Fibroblast of skin of abdomen (primary cell): ENCODE results near the gene NFIB.

ENCODE experiments used
- DNase-seq: peaks from one replicate; pipeline ENCODE4 v3.0.0-alpha.2; 2013

Gene NFIB

GRCh38 chr9:14272927-14273528 is 40.9 kb downstream of the NFIB start:
- DNase-seq: no peak

DNA sequence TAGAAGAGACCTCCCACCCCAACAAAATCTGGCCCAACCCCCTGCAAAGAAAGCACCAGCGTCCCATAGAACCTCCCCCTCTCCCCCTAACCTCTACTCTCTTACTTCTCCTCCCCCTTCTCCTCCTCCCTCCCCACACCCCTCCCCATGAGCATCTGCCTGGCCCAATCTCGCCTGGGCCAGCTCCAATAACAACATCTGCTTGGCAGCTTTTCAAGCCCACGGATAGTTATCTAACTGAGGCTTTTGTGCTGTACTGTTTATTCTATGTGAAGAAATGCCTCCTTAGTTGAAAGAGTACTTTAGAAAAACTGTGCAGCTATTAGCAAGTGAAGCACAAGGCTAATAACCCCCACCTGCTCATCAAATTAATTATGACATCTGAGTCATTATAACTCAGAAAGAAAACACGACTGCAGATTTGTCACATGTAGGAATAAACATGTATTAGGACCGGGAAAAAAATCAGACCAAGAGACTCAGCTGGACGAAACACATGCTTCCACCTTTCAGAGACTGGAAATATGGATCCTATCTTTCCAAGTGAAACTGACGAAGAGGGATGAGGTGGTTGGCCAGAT is 42.8 kb downstream of the NFIB start:
- DNase-seq: peak; percentile 91

DNA sequence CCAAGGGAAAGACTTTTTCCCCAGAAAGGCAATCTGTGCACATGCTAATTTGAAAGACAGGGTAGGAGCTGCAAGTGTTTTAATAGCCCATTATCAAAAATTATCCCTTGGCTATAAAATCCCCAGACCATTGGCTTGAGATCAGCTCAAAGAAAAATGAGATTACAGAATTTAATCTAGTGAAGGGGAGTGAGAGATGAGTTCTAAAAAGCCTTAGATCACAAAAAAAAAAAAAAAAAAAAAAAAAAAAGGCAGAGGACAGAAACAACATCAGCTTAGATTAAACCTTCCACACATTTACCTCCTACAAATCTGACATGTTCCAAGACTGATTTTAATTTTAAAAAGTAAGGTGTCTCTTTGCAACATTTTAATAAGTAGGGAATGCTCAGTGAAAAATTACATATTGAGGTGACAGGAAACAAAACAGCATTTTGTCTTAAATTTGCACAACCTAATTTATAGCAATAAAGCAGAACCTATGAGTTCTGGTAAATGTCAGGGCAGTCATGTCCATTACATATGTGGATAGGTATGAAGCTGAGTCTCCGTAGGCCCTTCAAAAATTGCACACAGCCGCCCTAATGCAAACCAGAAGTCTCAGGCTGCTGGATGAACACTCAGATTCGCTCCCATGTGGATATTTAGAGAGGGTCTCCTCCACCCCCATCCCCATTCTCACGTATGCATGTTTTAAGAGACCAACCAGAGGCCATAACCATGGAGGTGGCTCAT is 43.4 kb downstream of the NFIB start:
- peak; percentile 90 for DNase-seq

DNA sequence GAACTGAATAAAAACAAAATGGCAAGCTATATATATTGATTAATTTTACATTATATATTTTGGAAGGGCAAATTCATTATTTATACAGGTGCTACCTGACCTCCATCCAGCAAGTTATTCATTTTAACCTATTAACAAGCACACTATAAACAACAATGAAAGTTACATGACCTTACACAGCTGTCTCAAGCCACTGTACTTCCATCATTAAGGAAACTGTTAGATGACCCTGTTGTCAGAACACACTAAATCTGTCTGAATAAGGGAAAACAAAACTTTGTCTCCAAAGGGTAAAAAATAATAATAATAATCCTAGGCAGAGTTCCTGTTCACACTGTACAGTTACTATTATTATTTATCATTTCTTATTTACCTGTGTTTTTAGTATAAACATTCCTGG is 44.0 kb downstream of the NFIB start:
- no peak for DNase-seq

DNA sequence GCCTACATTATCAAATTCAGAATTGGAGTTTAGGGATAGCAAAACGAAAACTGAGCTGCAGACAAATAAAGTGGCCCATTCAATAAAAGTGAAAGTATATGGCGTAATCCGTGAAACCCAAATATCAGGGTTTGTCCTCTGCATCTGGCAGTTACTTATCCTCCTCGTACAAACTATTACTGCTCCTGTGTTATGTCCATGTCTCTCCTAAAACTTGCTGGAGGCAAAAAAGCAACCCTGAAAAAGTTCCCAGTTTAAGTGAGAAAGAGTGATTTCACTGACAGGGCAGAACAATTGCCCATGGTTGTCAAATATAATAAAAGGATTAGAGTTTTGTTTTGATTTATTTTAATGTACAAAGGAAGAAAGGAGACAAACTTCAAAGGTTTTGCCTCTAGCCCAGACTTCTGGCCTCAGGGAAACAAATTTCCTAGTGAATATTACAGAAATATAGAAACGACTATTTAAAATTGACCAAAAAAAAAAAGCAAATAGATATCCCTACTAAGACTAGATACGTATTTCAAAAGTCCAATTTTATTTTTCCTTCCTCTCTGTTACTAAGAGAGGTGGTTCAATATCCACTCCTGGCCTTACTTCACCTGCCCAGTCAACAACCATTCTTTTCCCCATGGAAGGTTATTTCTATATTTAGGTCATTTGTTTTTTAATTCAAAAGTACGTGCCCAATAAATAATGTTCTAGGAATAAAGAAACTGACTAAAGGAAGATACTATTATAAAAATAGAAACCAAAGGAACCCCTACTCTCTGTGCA is 50.0 kb downstream of the NFIB start:
- DNase-seq: no peak

- no peak for DNase-seq
These were observed 51.1 kb downstream of the NFIB start for GRCh38 chr9:14262827-14263226.

GRCh38 chr9:14261616-14262015 is 52.3 kb downstream of the NFIB start:
- no peak for DNase-seq

DNA sequence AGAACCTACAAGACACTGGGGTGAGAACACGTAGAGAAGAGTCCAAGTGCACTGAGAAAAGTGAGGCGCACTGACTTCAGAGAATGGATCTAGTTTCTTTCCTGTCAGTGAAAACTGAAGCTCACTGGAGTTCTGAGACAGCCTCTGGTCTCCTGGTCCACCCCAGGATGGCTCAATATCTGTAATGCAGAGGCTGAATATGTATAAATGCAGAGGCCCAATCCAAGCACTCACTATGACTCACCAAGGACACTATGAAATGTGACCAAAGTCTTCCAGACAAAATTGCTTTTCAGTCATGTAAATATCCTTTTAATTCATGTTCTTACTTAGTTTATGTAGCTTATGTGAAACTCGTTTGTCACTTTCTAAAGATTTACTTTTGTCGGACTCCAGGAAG is 53.8 kb downstream of the NFIB start:
- DNase-seq: no peak

GRCh38 chr9:14258660-14259239 is 55.2 kb downstream of the NFIB start:
- peak; percentile 62 for DNase-seq

DNA sequence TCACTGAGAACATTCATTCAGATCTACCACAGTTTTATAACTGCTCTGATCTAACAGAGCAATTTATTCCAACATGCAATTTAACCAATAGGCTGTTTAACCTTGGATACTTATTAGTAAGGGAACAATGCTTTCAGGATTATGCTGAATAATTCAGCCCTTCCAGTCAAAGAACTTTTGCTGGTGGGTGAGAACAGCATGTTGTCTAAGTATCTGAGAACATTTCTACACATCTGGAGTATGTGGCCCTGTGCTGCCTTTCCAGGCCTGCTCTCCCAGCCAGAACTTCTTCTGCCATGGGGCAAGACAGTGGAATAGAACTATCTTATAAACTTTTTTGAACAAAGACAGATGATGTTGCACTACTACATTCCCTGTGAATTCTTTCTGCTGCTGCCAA is 55.8 kb downstream of the NFIB start:
- DNase-seq: no peak

DNA sequence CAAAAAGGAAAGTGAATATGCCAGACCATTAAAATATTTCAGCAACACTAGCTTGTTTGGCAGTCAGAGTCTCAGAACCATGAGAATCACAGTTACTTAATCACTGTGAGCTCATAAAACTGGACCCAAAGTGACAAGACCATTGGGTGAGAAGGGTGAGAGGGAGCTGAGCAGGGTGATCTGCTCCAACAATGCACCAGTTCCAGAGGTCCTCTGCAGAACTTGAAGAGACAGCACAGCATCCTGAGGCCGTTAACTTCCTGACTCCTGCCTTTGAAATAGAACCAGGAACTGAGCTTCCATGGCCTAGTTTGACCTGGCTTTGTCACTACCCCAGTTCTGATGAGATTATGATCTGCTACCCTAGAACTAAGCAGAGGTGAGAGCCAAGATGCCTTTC is 57.4 kb downstream of the NFIB start:
- DNase-seq: no peak

- peak; percentile 80 for DNase-seq
These were observed 62.5 kb downstream of the NFIB start for GRCh38 chr9:14251154-14252071.

GRCh38 chr9:14250794-14251153 is 63.2 kb downstream of the NFIB start:
- no peak for DNase-seq

DNA sequence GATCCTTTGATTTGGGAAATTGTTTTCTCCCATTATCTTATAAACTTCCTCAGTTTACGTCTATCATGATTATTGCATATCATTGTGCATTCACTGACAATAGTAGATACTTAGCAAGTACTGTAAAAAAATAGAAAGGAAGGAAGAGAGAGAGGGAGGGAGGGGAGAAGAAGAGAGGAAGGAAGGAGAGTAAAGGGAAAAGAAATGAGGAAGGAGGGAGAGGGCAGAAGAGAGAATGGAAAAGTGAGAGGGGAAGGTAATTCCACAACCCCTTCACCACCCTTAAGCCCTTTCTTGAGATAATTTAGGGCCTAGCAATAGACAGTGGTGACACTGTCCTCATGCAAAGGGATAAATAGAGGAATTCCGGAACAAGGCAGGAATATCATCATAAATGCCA is 64.4 kb downstream of the NFIB start:
- no peak for DNase-seq

GRCh38 chr9:14248149-14248548 is 65.8 kb downstream of the NFIB start:
- DNase-seq: no peak

DNA sequence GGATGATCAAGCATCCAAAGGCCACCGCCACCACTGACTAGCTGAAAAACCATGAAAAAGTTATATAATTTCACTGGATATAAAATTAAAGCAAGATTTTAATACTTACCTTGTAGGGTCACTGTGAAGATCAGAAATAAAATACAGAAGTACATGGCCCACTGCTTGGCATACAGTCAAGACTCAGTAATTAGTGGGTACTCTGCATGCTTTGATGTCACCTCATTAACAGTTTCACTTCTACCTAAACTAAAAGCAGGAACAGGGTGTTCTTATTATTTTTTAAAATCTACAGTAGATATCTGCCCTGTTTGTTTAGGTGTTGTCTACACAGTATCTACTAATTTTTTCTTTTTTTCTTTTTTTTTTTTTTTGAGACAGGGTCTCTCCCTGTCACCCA is 66.4 kb downstream of the NFIB start:
- no peak for DNase-seq

- no peak for DNase-seq
These were observed 67.0 kb downstream of the NFIB start for GRCh38 chr9:14246951-14247350.

- peak; percentile 79 for DNase-seq
These were observed 67.9 kb downstream of the NFIB start for GRCh38 chr9:14245901-14246525.

DNA sequence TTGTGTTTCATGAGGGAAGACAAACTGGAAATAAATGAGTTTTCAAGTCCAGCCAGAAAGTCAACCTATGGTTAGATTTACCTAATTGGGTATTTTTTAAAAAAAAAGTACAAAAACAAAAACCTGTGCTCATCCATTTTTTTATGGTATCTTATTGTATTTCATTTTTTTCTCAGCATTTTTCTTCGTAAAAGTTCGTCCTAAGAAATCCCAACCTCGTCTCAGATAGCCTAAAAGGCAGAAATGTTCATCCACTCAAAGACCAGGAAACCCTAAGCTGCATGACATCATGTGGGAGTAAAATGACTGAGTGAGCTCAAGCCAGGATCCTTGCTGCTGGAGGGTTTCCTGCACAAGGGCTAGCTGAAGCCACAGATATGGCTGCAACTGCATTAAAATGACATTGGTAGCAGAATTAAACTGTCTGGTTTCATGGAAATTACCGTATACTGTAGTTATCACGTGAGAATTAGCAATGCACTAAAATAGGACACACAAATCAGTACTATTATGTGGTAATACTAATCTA is 70.4 kb downstream of the NFIB start:
- no peak for DNase-seq

- no peak for DNase-seq
These were observed 71.7 kb downstream of the NFIB start for GRCh38 chr9:14242150-14242805.

DNA sequence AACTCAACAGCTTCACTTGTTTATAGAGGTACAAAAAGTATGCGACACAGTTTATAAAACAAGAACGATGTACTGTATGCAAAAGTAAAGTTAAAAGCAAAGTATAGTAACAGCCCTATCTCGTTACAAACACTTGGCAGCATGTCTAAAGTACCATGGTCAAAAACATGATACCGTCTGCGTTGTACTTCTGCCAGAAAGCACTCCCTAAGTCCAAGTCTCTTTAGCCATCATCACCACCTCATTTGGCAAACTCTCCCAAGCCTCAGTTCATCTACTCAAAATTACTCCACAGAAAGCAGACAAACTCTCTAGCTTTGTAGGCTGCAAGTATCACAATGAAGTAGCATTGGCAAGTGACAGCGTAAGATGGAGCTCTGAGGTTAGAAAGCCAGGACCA is 73.4 kb downstream of the NFIB start:
- no peak for DNase-seq
